Endothelial cell of umbilical vein (primary cell): ENCODE measurements around the gene CRACR2B. TPM values are rescaled to one million over a fixed set of nuclear protein-coding genes. Genes with fewer than 3 reads are reported as not detected.

Experiments
- BruUV-seq: library from RNA; stranded (reverse); fragments of 400-500 nt; replicated peaks from 2 replicates; lab custom pipeline; 2021; lab: Mats Ljungman, UMichigan
- CTCF ChIA-PET: fragments of 300-600, 350-600 bp; sonication (Branson Sonifier 250); formaldehyde crosslinking; loops from one replicate; lab custom pipeline; 2021; ENCODE audit warnings: antibody characterized with exemption, inconsistent platforms; lab: Charles Lee
- POLR2A ChIA-PET: fragments of 300-600, 350-600 bp; sonication (Branson Sonifier 250); formaldehyde crosslinking; loops from one replicate; lab custom pipeline; 2021; ENCODE audit warnings: antibody characterized with exemption, inconsistent platforms; lab: Charles Lee
- DNase-seq: peaks from one replicate; pipeline ENCODE4 v3.0.0-alpha.2; 2011; ENCODE audit warnings: low read depth, low spot score
- FAIRE-seq: peaks from 2 replicates; lab custom pipeline; 2011; peaks lifted over from hg19 to GRCh38; lab: Jason Lieb, UNC
- H2AFZ ChIP-seq: 2 replicates; pipeline ENCODE4 v1.6.0; 2012; ENCODE audit warnings: low read depth, low read length, control low read depth, inconsistent platforms
- H3K27ac ChIP-seq: 2 replicates; pipeline ENCODE4 v1.5.1; 2011; ENCODE audit warnings: low read depth, mild to moderate bottlenecking, control low read depth, low read length, moderate library complexity; ENCODE audit not compliant: insufficient read depth
- H3K27me3 ChIP-seq, 2 experiments: 2 replicates each; pipeline versions ENCODE4 v1.6.0 to v1.6.1; 2011; ENCODE audit warnings: low read length in 2 of 2, mixed read lengths in 1 of 2; ENCODE audit not compliant: control insufficient read depth in 2 of 2, insufficient read depth in 2 of 2
- H3K36me3 ChIP-seq, 2 experiments: 2 replicates in 1 of 2; 3 replicates in 1 of 2; pipeline ENCODE4 v1.5.1; 2011; ENCODE audit warnings: low read length in 2 of 2, mild to moderate bottlenecking in 1 of 2, moderate library complexity in 1 of 2; ENCODE audit not compliant: control insufficient read depth in 2 of 2, insufficient read depth in 2 of 2; ENCODE audit errors: extremely low read depth in 1 of 2
- H3K4me1 ChIP-seq: 3 replicates; pipeline ENCODE4 v1.5.1; 2011; ENCODE audit warnings: mild to moderate bottlenecking, low read length; ENCODE audit not compliant: control insufficient read depth, insufficient read depth; ENCODE audit errors: extremely low read depth
- H3K4me2 ChIP-seq: 2 replicates; pipeline ENCODE4 v1.6.1; 2011; ENCODE audit warnings: low read length, control low read depth, mixed read lengths; ENCODE audit not compliant: insufficient read depth
- H3K4me3 ChIP-seq, 3 experiments: fragments of 200-600 bp in 1 of 3; sonication (generic), shearing (Covaris generic) in 1 of 3; replicated peaks in 1 of 3; 2 replicates each; pipeline ENCODE4 v1.5.1; 2011 to 2016; ENCODE audit warnings: control low read depth in 3 of 3, low read length in 3 of 3, mild to moderate bottlenecking in 2 of 3, inconsistent platforms in 1 of 3, low read depth in 1 of 3, moderate library complexity in 1 of 3; ENCODE audit not compliant: insufficient read depth in 1 of 3
- H3K79me2 ChIP-seq: 2 replicates; pipeline ENCODE4 v1.6.0; 2012; ENCODE audit warnings: low read length, inconsistent platforms; ENCODE audit not compliant: control insufficient read depth, insufficient read depth
- H3K9ac ChIP-seq: replicated peaks from 2 replicates; pipeline ENCODE3; 2011; ENCODE audit warnings: low read length, control low read depth; ENCODE audit not compliant: insufficient read depth; ENCODE audit errors: extremely low read depth
- H3K9me1 ChIP-seq: replicated peaks from 3 replicates; pipeline ENCODE4 v1.6.0; 2011; ENCODE audit warnings: mild to moderate bottlenecking, low read length; ENCODE audit not compliant: control insufficient read depth, insufficient read depth; ENCODE audit errors: extremely low read depth
- H3K9me3 ChIP-seq: replicated peaks from 2 replicates; pipeline ENCODE4 v1.5.1; 2012; ENCODE audit warnings: low read length, inconsistent platforms; ENCODE audit not compliant: control insufficient read depth, insufficient read depth
- H4K20me1 ChIP-seq: replicated peaks from 2 replicates; pipeline ENCODE3; 2011; ENCODE audit warnings: mild to moderate bottlenecking, low read length; ENCODE audit not compliant: control insufficient read depth, insufficient read depth; ENCODE audit errors: extremely low read depth
- CTCF ChIP-seq, 2 donors: IDR thresholded peaks; 1 replicate in 1 of 2; 2 replicates in 1 of 2; pipeline ENCODE4 v1.5.1; 2011; ENCODE audit warnings: low read length in 2 of 2, mild to moderate bottlenecking in 2 of 2, moderate library complexity in 2 of 2, control low read depth in 1 of 2, inconsistent platforms in 1 of 2, low read depth in 1 of 2; ENCODE audit not compliant: insufficient read depth in 1 of 2; ENCODE audit errors: extremely low read depth in 1 of 2
- EZH2 ChIP-seq: IDR thresholded peaks from 2 replicates; pipeline ENCODE4 v1.6.1; 2012; ENCODE audit warnings: borderline replicate concordance, low read depth, mild to moderate bottlenecking, moderate library complexity, low read length, inconsistent platforms; ENCODE audit not compliant: severe bottlenecking
- POLR2AphosphoS5 ChIP-seq: IDR thresholded peaks from 2 replicates; pipeline ENCODE4 v1.6.1; 2012; ENCODE audit warnings: low read depth, mild to moderate bottlenecking, control low read depth, low read length, moderate library complexity; ENCODE audit not compliant: insufficient read depth
- dilution Hi-C: fragments of 300-500 bp; cut with MboI; formaldehyde crosslinking; loops from one replicate; pipeline ENCODE4 v1.15.0; 2019; ENCODE audit warnings: low sequenced_read_pairs; ENCODE audit not compliant: extremely low pct_ligation_motif_present
- intact Hi-C: fragments of 100-400 bp; cut with micrococcal nuclease; formaldehyde crosslinking; loops from one replicate; pipeline ENCODE4 v1.10.0; 2022
- polyA plus RNA-seq, 4 experiments: library from polyadenylated mRNA; depleted of rRNA in 3 of 4; stranded (reverse) in 3 of 4; unstranded in 1 of 4; fragments of >200 nt; gene quantifications; 2 replicates each; pipeline versions ENCODE4 v1.2.1 to v1.2.3, GENCODE V29; 2011 to 2012; ENCODE audit warnings: missing spikeins in 1 of 4
- total RNA-seq: library from RNA; stranded (reverse); gene quantifications from 2 replicates; pipeline ENCODE4 v1.2.3, GENCODE V29; 2021

The CRACR2B gene
- total and polyA plus RNA-seq, 2 donors (not counting 3 experiments of a cell fraction or from before 2014, with no cell fraction given), result 8.4 to 9.3 TPM

GRCh38 chr11:829176-829846 is 1.6 kb downstream of the CRACR2B start:
- CTCF ChIA-PET, result interaction anchor here (1.1 to 2.7 kb wide), 6 partner anchors 11 to 222 kb away, joined by 3 to 10 read pairs (median 6); partner anchors contain the start of genes PIDD1, PNPLA2 and TSPAN4
- peaks cover 2 to 5% of the 10 kb centered on the region in 2 experiments for H3K36me3 ChIP-seq
- H3K9ac ChIP-seq, result peak overlapping the region; percentile 1
- no peaks in the 10 kb centered on the region for H3K9me1 ChIP-seq
- H4K20me1 ChIP-seq, result no peaks in the 10 kb centered on the region
- POLR2A ChIA-PET, result interaction anchor here (1.1 to 3.6 kb wide), 6 partner anchors 9 to 20 kb away, joined by 3 to 28 read pairs (median 11); partner anchors contain the start of genes PNPLA2, POLR2L, RPLP2 and TSPAN4
- intact Hi-C loops, result loop anchor here (1.0 kb wide), 1 partner anchor 10 kb away; no protein-coding TSS in a partner anchor
- H3K79me2 ChIP-seq, result peaks cover 11% of the 10 kb centered on the region
- H3K4me3 ChIP-seq, result peak overlapping the region in 2 of 3 experiments; percentile 7 to 34
- TF ChIP-seq POLR2AphosphoS5 (no peak), EZH2 (no peak), CTCF (IDR thresholded peaks at IDR 0.05; ENCODE audit: extremely low read depth in 1 of 2, insufficient read depth in 1 of 2, low read depth in 1 of 2, low read length in 2 of 2) (no peak)
- H2AFZ ChIP-seq, result peak overlapping the region; percentile 59
- FAIRE-seq (peak; percentile 92), DNase-seq (peak; percentile 92)
- H3K9me3 ChIP-seq, result no peaks in the 10 kb centered on the region
- no TSS peak for BruUV-seq
- H3K27me3 ChIP-seq, result no peaks in the 10 kb centered on the region
- H3K27ac ChIP-seq, result peak overlapping the region; percentile 35
- H3K4me1 ChIP-seq, result peaks cover 48% of the 10 kb centered on the region
- dilution Hi-C loops, result no loop called here
- peak overlapping the region; percentile 58 for H3K4me2 ChIP-seq
